A673 (cell line): ENCODE data around the gene SNX27. TPM values are rescaled to one million over a fixed set of nuclear protein-coding genes. Genes with fewer than 3 reads are reported as not detected.
"Not testable (repeated sequence)": the region's sequence is repeated elsewhere in the genome, so short reads cannot be mapped to it uniquely, and the experiment has no call there.

Experiments
- BruUV-seq: library from RNA; stranded (reverse); fragments of 400-500 nt; replicated peaks from 2 replicates; lab custom pipeline; 2021; lab: Mats Ljungman, UMichigan
- CTCF ChIA-PET: fragments of 300-600 bp; sonication (Branson Sonifier 250); formaldehyde crosslinking; loops from one replicate; lab custom pipeline; 2022; ENCODE audit warnings: antibody characterized with exemption; lab: Charles Lee
- POLR2A ChIA-PET: fragments of 300-600 bp; sonication (Branson Sonifier 250); formaldehyde crosslinking; loops from one replicate; lab custom pipeline; 2022; ENCODE audit warnings: antibody characterized with exemption; ENCODE audit not compliant: low non-redundant PET; lab: Charles Lee
- DNase-seq: peaks from one replicate; pipeline ENCODE4 v3.0.0-alpha.2; 2015; ENCODE audit warnings: low spot score
- H3K27ac ChIP-seq: fragments of 200-600 bp; sonication (generic); 2 replicates; pipeline ENCODE4 v1.5.1; 2016; ENCODE audit warnings: mixed run types, low read depth, mild to moderate bottlenecking, mixed read lengths, antibody characterized with exemption, low read length; ENCODE audit not compliant: poor library complexity, severe bottlenecking
- H3K27me3 ChIP-seq: fragments of 200-600 bp; sonication (generic); replicated peaks from 2 replicates; pipeline ENCODE4 v1.6.1; 2017; ENCODE audit warnings: mixed run types, low read depth, mild to moderate bottlenecking, mixed read lengths, antibody characterized with exemption, low read length; ENCODE audit not compliant: insufficient read depth, poor library complexity
- H3K36me3 ChIP-seq: fragments of 200-600 bp; sonication (generic); 2 replicates; pipeline ENCODE4 v1.6.1; 2016; ENCODE audit warnings: mixed run types, mild to moderate bottlenecking, mixed read lengths, antibody characterized with exemption, low read length; ENCODE audit not compliant: insufficient read depth, poor library complexity, severe bottlenecking
- H3K4me1 ChIP-seq: fragments of 200-600 bp; sonication (generic); 2 replicates; pipeline ENCODE4 v1.6.1; 2017; ENCODE audit warnings: mixed run types, mild to moderate bottlenecking, mixed read lengths, antibody characterized with exemption, low read length; ENCODE audit not compliant: insufficient read depth, poor library complexity, severe bottlenecking
- H3K4me3 ChIP-seq: fragments of 200-600 bp; sonication (generic); 2 replicates; pipeline ENCODE4 v1.5.1; 2016; ENCODE audit warnings: low read depth, mixed run types, mild to moderate bottlenecking, mixed read lengths, low read length; ENCODE audit not compliant: poor library complexity, severe bottlenecking
- H3K9me3 ChIP-seq: fragments of 200-600 bp; sonication (generic); 2 replicates; pipeline ENCODE4 v1.6.1; 2016; ENCODE audit warnings: mixed run types, low read depth, mild to moderate bottlenecking, mixed read lengths, antibody characterized with exemption, low read length; ENCODE audit not compliant: poor library complexity, severe bottlenecking
- CTCF ChIP-seq: fragments of 300-800, 200-600 bp; sonication (generic); conservative IDR thresholded peaks from 2 replicates; pipeline ENCODE4 v1.5.1; 2017; ENCODE audit warnings: low read depth, mild to moderate bottlenecking, antibody characterized with exemption, low read length, moderate library complexity, mixed read lengths
- EZH2 ChIP-seq: fragments of 200-600 bp; sonication (generic); IDR thresholded peaks from 2 replicates; pipeline ENCODE4 v1.6.1; 2017; ENCODE audit warnings: borderline replicate concordance, low read depth, mild to moderate bottlenecking, mixed read lengths, antibody characterized with exemption, low read length; ENCODE audit not compliant: poor library complexity, severe bottlenecking
- intact Hi-C: fragments of 100-400 bp; cut with micrococcal nuclease; formaldehyde crosslinking; loops from one replicate; pipeline ENCODE4 v1.10.0; 2022; ENCODE audit not compliant: unreplicated experiment
- total RNA-seq: library from RNA; stranded (reverse); gene quantifications from 2 replicates; pipeline ENCODE4 v1.2.3, GENCODE V29; 2021

The SNX27 gene
- total RNA-seq, 1 experiment from 2014 or later: 45.9 TPM

GRCh38 chr1:151641229-151641628 lies 29.4 kb downstream of the SNX27 start:
- H3K36me3 ChIP-seq: no peaks in the 10 kb centered on the region
- TF ChIP-seq CTCF: no peak
- TF ChIP-seq EZH2: no peak
- H3K27me3 ChIP-seq: no peaks in the 10 kb centered on the region
- ChIA-PET POLR2A (no interaction called here), CTCF (no interaction called here)
- H3K4me3 ChIP-seq: no peak overlapping the region
- no peaks in the 10 kb centered on the region for H3K4me1 ChIP-seq
- H3K9me3 ChIP-seq: no peaks in the 10 kb centered on the region
- H3K27ac ChIP-seq: no peak overlapping the region
- no peak for DNase-seq
- no TSS peak for BruUV-seq
- intact Hi-C loops: no loop called here

- DNase-seq, H3K4me3 ChIP-seq, H3K9me3 ChIP-seq, CTCF ChIA-PET, BruUV-seq, H3K36me3 ChIP-seq, intact Hi-C loops, H3K4me1 ChIP-seq, H3K27ac ChIP-seq, H3K27me3 ChIP-seq, POLR2A ChIA-PET: not testable (repeated sequence)
These were observed 31.2 kb downstream of the SNX27 start for GRCh38 chr1:151643085-151643484.

- no TSS peak for BruUV-seq
- Histone ChIP-seq H3K36me3 (no peaks in the 10 kb centered on the region), H3K27ac (no peak overlapping the region), H3K4me3 (no peak overlapping the region), H3K4me1 (no peaks in the 10 kb centered on the region), H3K27me3 (no peaks in the 10 kb centered on the region), H3K9me3 (no peaks in the 10 kb centered on the region)
- intact Hi-C loops: no loop called here
- no peak for TF ChIP-seq EZH2
- TF ChIP-seq CTCF: no peak
- no peak for DNase-seq
- CTCF ChIA-PET: no interaction called here
- POLR2A ChIA-PET: no interaction called here
These were observed 32.2 kb downstream of the SNX27 start for GRCh38 chr1:151644001-151644400.

- no peak overlapping the region for H3K4me3 ChIP-seq
- no peak overlapping the region for H3K27ac ChIP-seq
- TF ChIP-seq CTCF (no peak), EZH2 (no peak)
- no peaks in the 10 kb centered on the region for H3K4me1 ChIP-seq
- H3K36me3 ChIP-seq: peaks cover 6% of the 10 kb centered on the region
- intact Hi-C loops: no loop called here
- BruUV-seq: no TSS peak
- ChIA-PET POLR2A (interaction anchor here (0.8 kb wide), 1 partner anchor 1372 kb away, joined by 3 read pairs; no protein-coding TSS in a partner anchor), CTCF (no interaction called here)
- no peaks in the 10 kb centered on the region for H3K9me3 ChIP-seq
- no peaks in the 10 kb centered on the region for H3K27me3 ChIP-seq
- no peak for DNase-seq
These were observed 41.5 kb downstream of the SNX27 start for GRCh38 chr1:151653397-151653796.
